Stomach (tissue), 9 donors: ENCODE data around the gene SARS2. TPM values are rescaled to one million over a fixed set of nuclear protein-coding genes. Genes with fewer than 3 reads are reported as not detected.

Experiments
- DNase-seq, 2 donors: peaks; one replicate each; pipeline versions ENCODE4 v3.0.0 to v3.0.0-alpha.2; 2013 to 2019
- H3K27ac ChIP-seq, 5 donors: fragments of 200-600 bp in 4 of 5; sonication (generic) in 4 of 5; one replicate each; pipeline ENCODE4 v1.5.1; 2013 to 2019; ENCODE audit warnings: mild to moderate bottlenecking in 1 of 5, moderate library complexity in 1 of 5
- H3K27me3 ChIP-seq, 3 donors: fragments of 200-600 bp; sonication (generic); one replicate each; pipeline ENCODE4 v1.5.1; 2017 to 2019; ENCODE audit warnings: mixed run types in 1 of 3
- H3K36me3 ChIP-seq, 4 donors: fragments of 200-600 bp; sonication (generic); 1 replicate in 3 of 4; 2 replicates in 1 of 4; pipeline ENCODE4 v1.5.1; 2016 to 2019
- H3K4me1 ChIP-seq, 4 donors: fragments of 200-600 bp; sonication (generic); one replicate each; pipeline ENCODE4 v1.5.1; 2016 to 2019
- H3K4me3 ChIP-seq, 4 donors: fragments of 200-600 bp; sonication (generic) in 3 of 4; one replicate each; pipeline ENCODE4 v1.5.1; 2016 to 2019; ENCODE audit warnings: mild to moderate bottlenecking in 1 of 4
- H3K9me3 ChIP-seq, 4 donors: fragments of 200-600 bp; sonication (generic); one replicate each; pipeline ENCODE4 v1.5.1; 2016 to 2019
- CTCF ChIP-seq, 7 experiments: fragments of 450-650 bp in 4 of 7; fragments of 200-600 bp in 3 of 7; sonication (generic) in 3 of 7; IDR thresholded peaks; one replicate each; pipeline ENCODE4 v1.5.1; 2016 to 2019; ENCODE audit warnings: antibody characterized with exemption in 7 of 7, control low read depth in 2 of 7, mild to moderate bottlenecking in 1 of 7
- EP300 ChIP-seq: sonication (generic); formaldehyde crosslinking; IDR thresholded peaks from one replicate; pipeline ENCODE4 v1.6.1; 2017; ENCODE audit warnings: antibody characterized with exemption
- POLR2A ChIP-seq, 4 donors: fragments of 450-650 bp; IDR thresholded peaks; one replicate each; pipeline ENCODE4 v1.6.1; 2016; ENCODE audit warnings: antibody characterized with exemption in 4 of 4, control low read depth in 2 of 4, mild to moderate bottlenecking in 1 of 4, moderate library complexity in 1 of 4
- POLR2AphosphoS5 ChIP-seq, 3 donors: sonication (generic); formaldehyde crosslinking; IDR thresholded peaks; one replicate each; pipeline ENCODE4 v1.6.1; 2016; ENCODE audit warnings: antibody characterized with exemption in 3 of 3
- WGBS, 5 donors: extraction: QIAGEN DNeasy Blood & Tissue Kit in 3 of 5; methylation state at CpG; one replicate each; pipeline versions ENCODE4 v1.1.5 to v1.1.7; 2013 to 2018; 5-methylcytosine and 5-hydroxymethylcytosine counted together
- intact Hi-C: fragments of 100-400 bp; cut with DNase I; formaldehyde crosslinking; loops from one replicate; pipeline ENCODE4 v1.15.1; 2023; ENCODE audit warnings: low total_unique reads
- polyA plus RNA-seq, 3 donors: library from polyadenylated mRNA; stranded (reverse); fragments of 200-250 nt; gene quantifications; one replicate each; pipeline ENCODE4 v1.2.3, GENCODE V29; 2013
- total RNA-seq, 5 donors: library from RNA; depleted of rRNA; stranded (reverse); fragments of >200 nt; gene quantifications; one replicate each; pipeline versions ENCODE4 v1.1.0 to v1.2.3, GENCODE V29; 2014 to 2016
- donor health status: healthy with polysubstance abuse.
- donor health status: Bipolar disorder and iron deficiency.
- donor health status: healthy.

The SARS2 gene
- total and polyA plus RNA-seq, 8 donors = 4.9 to 59.4 (median 27.7) TPM; not detected in 1

- intact Hi-C loops = no loop called here
- Histone ChIP-seq H3K36me3 (peaks cover 7 to 15% (median 10%) of the 10 kb centered on the region in 4 donors), H3K27me3 (no peaks in the 10 kb centered on the region), H3K27ac (peak overlapping the region; percentile 93 to 99 (median 96)), H3K4me1 (peaks cover 20 to 58% (median 37%) of the 10 kb centered on the region in 4 donors), H3K4me3 (peak overlapping the region; percentile 64 to 96 (median 74)), H3K9me3 (no peaks in the 10 kb centered on the region)
- no peak for DNase-seq
- TF ChIP-seq POLR2AphosphoS5 (IDR thresholded peaks at IDR 0.05) (no peak), POLR2A (IDR thresholded peaks at IDR 0.05) (no peak), EP300 (no peak), CTCF (IDR thresholded peaks at IDR 0.05) (no peak)
- WGBS, 5 donors = 2 to 3% (median 2%) methylated on average over 8 of the region's 8 CpGs
Measured at GRCh38 chr19:38900202-38900629, 30.3 kb downstream of the SARS2 start.

- 0% methylated on average over 45 to 64 of the region's 64 CpGs for WGBS, 5 donors
- Histone ChIP-seq H3K9me3 (no peaks in the 10 kb centered on the region), H3K4me3 (peak within 1 kb of the TSS; percentile 64 to 96 (median 74)), H3K27me3 (no peaks in the 10 kb centered on the region), H3K36me3 (peaks cover 1 to 11% (median 4%) of the 10 kb centered on the region in 4 donors), H3K4me1 (peaks cover 20 to 64% (median 37%) of the 10 kb centered on the region in 4 donors), H3K27ac (peak within 1 kb of the TSS; percentile 93 to 99 (median 96))
- DNase-seq = peak; percentile 100
- TF ChIP-seq POLR2A (IDR thresholded peaks at IDR 0.05) = peak in 2 of 4 donors; percentile 70 to 86
- TF ChIP-seq EP300 = peak; percentile 29
- peak; percentile 74 to 96 (median 92) for TF ChIP-seq POLR2AphosphoS5 (IDR thresholded peaks at IDR 0.05)
- TF ChIP-seq CTCF (IDR thresholded peaks at IDR 0.05) = no peak
- intact Hi-C loops = no loop called here
Measured at GRCh38 chr19:38899447-38900201, 30.9 kb downstream of the SARS2 start, which contains the start of the genes NFKBIB and SIRT2. Gene NFKBIB, plus strand, starts transcription at chr19:38899969. Its CDS starts 64 bp downstream, at chr19:38900033. Gene SIRT2, minus strand, starts transcription at chr19:38899618. Its CDS starts 97 bp downstream, at chr19:38899521.

GRCh38 chr19:38898788-38899446 is 31.6 kb downstream of the SARS2 start:
- intact Hi-C loops = no loop called here
- Histone ChIP-seq H3K27me3 (no peaks in the 10 kb centered on the region), H3K27ac (peak overlapping the region; percentile 89 to 99 (median 95)), H3K36me3 (peaks cover 0 to 12% (median 4%) of the 10 kb centered on the region in 4 donors), H3K4me3 (peak overlapping the region; percentile 64 to 96 (median 74)), H3K4me1 (peaks cover 20 to 64% (median 37%) of the 10 kb centered on the region in 4 donors), H3K9me3 (no peaks in the 10 kb centered on the region)
- 4 to 9% (median 8%) methylated on average over 14 to 25 of the region's 25 CpGs for WGBS, 5 donors
- DNase-seq = peak in 1 of 2 donors; percentile 27
- no peak for TF ChIP-seq EP300
- no peak for TF ChIP-seq CTCF (IDR thresholded peaks at IDR 0.05)
- no peak for TF ChIP-seq POLR2AphosphoS5 (IDR thresholded peaks at IDR 0.05)
- TF ChIP-seq POLR2A (IDR thresholded peaks at IDR 0.05) = no peak

GRCh38 chr19:38894968-38895367 is 35.6 kb downstream of the SARS2 start:
- WGBS, 5 donors = 62 to 85% (median 81%) methylated on average over 9 of the region's 9 CpGs
- Histone ChIP-seq H3K36me3 (peaks cover 7 to 48% (median 41%) of the 10 kb centered on the region in 4 donors), H3K4me3 (no peak overlapping the region), H3K9me3 (no peaks in the 10 kb centered on the region), H3K4me1 (peaks cover 13 to 44% (median 22%) of the 10 kb centered on the region in 4 donors), H3K27ac (no peak overlapping the region), H3K27me3 (no peaks in the 10 kb centered on the region)
- intact Hi-C loops = no loop called here
- no peak for DNase-seq
- TF ChIP-seq EP300 (no peak), POLR2AphosphoS5 (IDR thresholded peaks at IDR 0.05) (no peak), CTCF (IDR thresholded peaks at IDR 0.05) (no peak), POLR2A (IDR thresholded peaks at IDR 0.05) (no peak)
